ENCODE results near the gene ZNF74.
"Not testable (repeated sequence)": the region's sequence is repeated elsewhere in the genome, so short reads cannot be mapped to it uniquely, and the experiment has no call there.

- TF ChIP-seq CTCF, POLR2A (IDR thresholded peaks at IDR 0.05): not testable (repeated sequence)
These were observed 15.4 kb downstream of the ZNF74 start for GRCh38 chr22:20409385-20409784.
